Stimulated activated CD8-positive, alpha-beta memory T cell treated with anti-CD3 and anti-CD28 coated beads, Interleukin-4, amount 100 ng/mL, for 48 hours (primary cell): ENCODE data around the gene DDX54.
A peak's percentile ranks its signal among the peaks of the same experiment; 100 is the strongest.

ENCODE experiments used
- DNase-seq: peaks from one replicate; pipeline ENCODE4 v3.0.0-alpha.2; 2020

The DDX54 gene

GRCh38 chr12:113185180-113186032 lies at the start of gene DDX54, which contains the start of gene RITA1:
TSS of gene DDX54 (minus strand) at chr12:113185478. CDS start at chr12:113185451, 27 bp downstream.
TSS of gene RITA1 (plus strand) at chr12:113185721. CDS start at chr12:113186747, 1,026 bp downstream.
- peak; percentile 88 for DNase-seq

- no peak for DNase-seq
Measured at GRCh38 chr12:113234483-113234882, 49.2 kb upstream of the DDX54 start.

- DNase-seq: no peak
Measured at GRCh38 chr12:113233967-113234366, 48.7 kb upstream of the DDX54 start.

GRCh38 chr12:113232840-113233585 lies 47.7 kb upstream of the DDX54 start:
- peak; percentile 75 for DNase-seq

- DNase-seq: no peak
Measured at GRCh38 chr12:113232089-113232839, 47.0 kb upstream of the DDX54 start.

GRCh38 chr12:113231235-113232088 lies 46.2 kb upstream of the DDX54 start:
- no peak for DNase-seq

- DNase-seq: no peak
Measured at GRCh38 chr12:113230315-113231234, 45.3 kb upstream of the DDX54 start.

- no peak for DNase-seq
Measured at GRCh38 chr12:113228394-113229028, 43.2 kb upstream of the DDX54 start.

- DNase-seq: no peak
Measured at GRCh38 chr12:113227686-113228391, 42.6 kb upstream of the DDX54 start.

- no peak for DNase-seq
Measured at GRCh38 chr12:113226696-113227568, 41.7 kb upstream of the DDX54 start.

- no peak for DNase-seq
Measured at GRCh38 chr12:113224955-113225354, 39.7 kb upstream of the DDX54 start.

GRCh38 chr12:113222730-113223531 lies 37.7 kb upstream of the DDX54 start:
- DNase-seq: no peak

- DNase-seq: peak; percentile 49
Measured at GRCh38 chr12:113221997-113222729, 36.9 kb upstream of the DDX54 start.

- peak; percentile 99 for DNase-seq
Measured at GRCh38 chr12:113221181-113221996, 36.1 kb upstream of the DDX54 start, which contains the start of gene TPCN1. TSS of gene TPCN1 (plus strand) at chr12:113221464. CDS start at chr12:113226853, 5,389 bp downstream.

GRCh38 chr12:113220593-113221180 lies 35.4 kb upstream of the DDX54 start:
- no peak for DNase-seq

GRCh38 chr12:113216027-113216426 lies 30.7 kb upstream of the DDX54 start:
- DNase-seq: no peak
